ENCODE results near the gene MUC5B.
"Not testable (repeated sequence)": the region's sequence is repeated elsewhere in the genome, so short reads cannot be mapped to it uniquely, and the experiment has no call there.

DNA sequence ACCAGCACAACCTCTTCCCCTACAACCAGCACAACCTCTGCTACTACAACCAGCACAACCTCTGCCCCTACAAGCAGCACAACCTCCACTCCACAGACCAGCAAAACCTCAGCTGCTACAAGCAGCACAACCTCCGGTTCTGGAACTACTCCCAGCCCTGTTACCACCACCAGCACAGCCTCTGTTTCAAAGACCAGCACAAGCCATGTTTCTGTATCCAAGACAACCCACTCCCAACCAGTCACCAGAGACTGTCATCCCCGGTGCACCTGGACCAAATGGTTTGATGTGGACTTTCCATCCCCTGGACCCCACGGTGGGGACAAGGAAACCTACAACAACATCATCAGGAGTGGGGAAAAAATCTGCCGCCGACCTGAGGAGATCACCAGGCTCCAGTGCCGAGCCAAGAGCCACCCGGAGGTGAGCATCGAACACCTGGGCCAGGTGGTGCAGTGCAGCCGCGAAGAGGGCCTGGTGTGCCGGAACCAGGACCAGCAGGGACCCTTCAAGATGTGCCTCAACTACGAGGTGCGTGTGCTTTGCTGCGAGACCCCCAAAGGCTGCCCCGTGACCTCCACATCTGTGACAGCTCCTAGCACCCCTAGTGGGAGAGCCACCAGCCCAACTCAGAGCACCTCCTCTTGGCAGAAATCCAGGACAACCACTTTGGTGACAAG is 34.3 kb upstream of the MUC5B start:
- TF ChIP-seq, protein P1, sequence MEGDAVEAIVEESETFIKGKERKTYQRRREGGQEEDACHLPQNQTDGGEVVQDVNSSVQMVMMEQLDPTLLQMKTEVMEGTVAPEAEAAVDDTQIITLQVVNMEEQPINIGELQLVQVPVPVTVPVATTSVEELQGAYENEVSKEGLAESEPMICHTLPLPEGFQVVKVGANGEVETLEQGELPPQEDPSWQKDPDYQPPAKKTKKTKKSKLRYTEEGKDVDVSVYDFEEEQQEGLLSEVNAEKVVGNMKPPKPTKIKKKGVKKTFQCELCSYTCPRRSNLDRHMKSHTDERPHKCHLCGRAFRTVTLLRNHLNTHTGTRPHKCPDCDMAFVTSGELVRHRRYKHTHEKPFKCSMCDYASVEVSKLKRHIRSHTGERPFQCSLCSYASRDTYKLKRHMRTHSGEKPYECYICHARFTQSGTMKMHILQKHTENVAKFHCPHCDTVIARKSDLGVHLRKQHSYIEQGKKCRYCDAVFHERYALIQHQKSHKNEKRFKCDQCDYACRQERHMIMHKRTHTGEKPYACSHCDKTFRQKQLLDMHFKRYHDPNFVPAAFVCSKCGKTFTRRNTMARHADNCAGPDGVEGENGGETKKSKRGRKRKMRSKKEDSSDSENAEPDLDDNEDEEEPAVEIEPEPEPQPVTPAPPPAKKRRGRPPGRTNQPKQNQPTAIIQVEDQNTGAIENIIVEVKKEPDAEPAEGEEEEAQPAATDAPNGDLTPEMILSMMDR (conservative IDR thresholded peaks at IDR 0.05; ENCODE audit: low read depth, low read length) = not testable (repeated sequence)
- not testable (repeated sequence) for TF ChIP-seq EZH2 (IDR thresholded peaks at IDR 0.05; ENCODE audit: low read length, unreplicated experiment); EZH2phosphoT487 (IDR thresholded peaks at IDR 0.05; ENCODE audit: borderline replicate concordance, low read length)

Measured in PC-3 (cell line).